GM12892 (cell line): ENCODE data around the gene CPED1.

Experiments used
- POLR2A ChIP-seq: IDR thresholded peaks from 2 replicates; pipeline ENCODE4 v1.6.1; 2011; ENCODE audit warnings: low read depth, low read length, control low read depth
- POLR2AphosphoS5 ChIP-seq: IDR thresholded peaks from 2 replicates; pipeline ENCODE4 v1.6.1; 2011; ENCODE audit warnings: low read depth, low read length, control low read depth
- TAF1 ChIP-seq: IDR thresholded peaks from 2 replicates; pipeline ENCODE4 v1.6.1; 2011; ENCODE audit warnings: low read depth, mild to moderate bottlenecking, control low read depth, low read length, borderline replicate concordance

DNA sequence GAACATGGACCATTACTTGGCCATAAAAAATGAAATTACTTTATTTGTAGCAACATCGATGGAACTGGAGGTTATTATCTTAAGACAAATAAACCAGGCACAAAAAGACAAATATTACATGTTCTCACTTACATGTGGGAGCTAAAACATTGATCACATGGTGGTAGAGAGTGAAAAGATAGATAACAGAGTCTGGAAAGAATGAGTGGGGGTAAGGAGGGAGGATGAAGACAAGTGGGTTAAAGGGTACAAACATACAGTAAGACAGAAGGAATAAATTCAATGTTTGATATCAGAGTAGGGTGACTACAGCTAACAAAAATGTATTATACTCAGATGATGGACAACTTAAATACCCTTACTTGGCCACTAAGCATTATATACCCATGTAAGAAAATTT lies 240.3 kb downstream of the CPED1 start:
- TF ChIP-seq POLR2A, result no peak
- TF ChIP-seq TAF1, result no peak
- no peak for TF ChIP-seq POLR2AphosphoS5
